ENCODE results near the gene COX10. TPM values are rescaled to one million over a fixed set of nuclear protein-coding genes. Genes with fewer than 3 reads are reported as not detected.

COX10 gene
- total and polyA plus RNA-seq, 8 donors, result 7.6 to 40.4 (median 17.0) TPM

- H3K36me3 ChIP-seq, result peaks cover 0 to 23% (median 11%) of the 10 kb centered on the region in 4 donors
- intact Hi-C loops (cut with DNase I; ENCODE audit: low total_unique reads), result no loop called here
- WGBS, 5 donors, result 52 to 70% (median 64%) methylated on average over 3 of the region's 3 CpGs
- no peaks in the 10 kb centered on the region for H3K27me3 ChIP-seq
- no peak for DNase-seq
- no peak for TF ChIP-seq POLR2A (IDR thresholded peaks at IDR 0.05)
- TF ChIP-seq, protein P1, sequence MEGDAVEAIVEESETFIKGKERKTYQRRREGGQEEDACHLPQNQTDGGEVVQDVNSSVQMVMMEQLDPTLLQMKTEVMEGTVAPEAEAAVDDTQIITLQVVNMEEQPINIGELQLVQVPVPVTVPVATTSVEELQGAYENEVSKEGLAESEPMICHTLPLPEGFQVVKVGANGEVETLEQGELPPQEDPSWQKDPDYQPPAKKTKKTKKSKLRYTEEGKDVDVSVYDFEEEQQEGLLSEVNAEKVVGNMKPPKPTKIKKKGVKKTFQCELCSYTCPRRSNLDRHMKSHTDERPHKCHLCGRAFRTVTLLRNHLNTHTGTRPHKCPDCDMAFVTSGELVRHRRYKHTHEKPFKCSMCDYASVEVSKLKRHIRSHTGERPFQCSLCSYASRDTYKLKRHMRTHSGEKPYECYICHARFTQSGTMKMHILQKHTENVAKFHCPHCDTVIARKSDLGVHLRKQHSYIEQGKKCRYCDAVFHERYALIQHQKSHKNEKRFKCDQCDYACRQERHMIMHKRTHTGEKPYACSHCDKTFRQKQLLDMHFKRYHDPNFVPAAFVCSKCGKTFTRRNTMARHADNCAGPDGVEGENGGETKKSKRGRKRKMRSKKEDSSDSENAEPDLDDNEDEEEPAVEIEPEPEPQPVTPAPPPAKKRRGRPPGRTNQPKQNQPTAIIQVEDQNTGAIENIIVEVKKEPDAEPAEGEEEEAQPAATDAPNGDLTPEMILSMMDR (IDR thresholded peaks at IDR 0.05), result no peak
- TF ChIP-seq POLR2AphosphoS5 (IDR thresholded peaks at IDR 0.05), result no peak
- TF ChIP-seq EP300 (IDR thresholded peaks at IDR 0.05), result no peak
- H3K9me3 ChIP-seq, result no peaks in the 10 kb centered on the region
- H3K27ac ChIP-seq, result no peak overlapping the region
- peaks cover 0 to 4% (median 0%) of the 10 kb centered on the region in 4 donors for H3K4me1 ChIP-seq
- no peak overlapping the region for H3K4me3 ChIP-seq
These were observed 32.7 kb downstream of the COX10 start for GRCh38 chr17:14101976-14102375.

- peaks cover 0 to 23% (median 11%) of the 10 kb centered on the region in 4 donors for H3K36me3 ChIP-seq
- peaks cover 0 to 17% (median 0%) of the 10 kb centered on the region in 4 donors for H3K4me1 ChIP-seq
- no peak overlapping the region for H3K4me3 ChIP-seq
- H3K27me3 ChIP-seq, result no peaks in the 10 kb centered on the region
- DNase-seq, result no peak
- no peaks in the 10 kb centered on the region for H3K9me3 ChIP-seq
- intact Hi-C loops (cut with DNase I; ENCODE audit: low total_unique reads), result no loop called here
- TF ChIP-seq, protein P1 (IDR thresholded peaks at IDR 0.05), result no peak
- TF ChIP-seq EP300 (IDR thresholded peaks at IDR 0.05) (no peak), POLR2A (IDR thresholded peaks at IDR 0.05) (no peak), POLR2AphosphoS5 (IDR thresholded peaks at IDR 0.05) (no peak)
- WGBS, 5 donors, result 89 to 96% (median 93%) methylated on average over 8 of the region's 8 CpGs
- no peak overlapping the region for H3K27ac ChIP-seq
These were observed 34.5 kb downstream of the COX10 start for GRCh38 chr17:14103836-14104235.

DNA sequence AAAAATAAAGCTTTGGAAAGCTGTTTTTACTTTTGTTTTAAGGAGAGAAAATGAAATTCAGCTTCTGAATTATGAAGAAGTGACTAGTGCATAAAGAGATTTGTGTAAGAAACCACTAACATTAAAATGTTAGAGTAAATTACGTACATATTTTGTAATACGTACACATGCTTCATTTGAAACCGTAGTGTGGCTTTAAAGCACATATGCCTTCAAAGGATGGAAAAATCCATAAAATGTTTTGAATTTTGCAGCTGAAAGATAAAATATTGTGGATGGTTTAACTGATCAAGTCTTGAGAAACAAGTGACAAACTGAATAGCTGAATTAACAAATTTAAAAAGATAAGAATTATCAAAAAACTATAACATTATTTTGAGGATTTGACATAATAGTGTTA is 35.4 kb downstream of the COX10 start:
- Histone ChIP-seq H3K4me3 (no peak overlapping the region), H3K27ac (no peak overlapping the region), H3K27me3 (no peaks in the 10 kb centered on the region), H3K36me3 (peaks cover 0 to 23% (median 11%) of the 10 kb centered on the region in 4 donors), H3K4me1 (peaks cover 0 to 17% (median 0%) of the 10 kb centered on the region in 4 donors), H3K9me3 (no peaks in the 10 kb centered on the region)
- TF ChIP-seq, protein P1 (IDR thresholded peaks at IDR 0.05), result no peak
- TF ChIP-seq EP300 (IDR thresholded peaks at IDR 0.05) (no peak), POLR2A (IDR thresholded peaks at IDR 0.05) (no peak), POLR2AphosphoS5 (IDR thresholded peaks at IDR 0.05) (no peak)
- intact Hi-C loops (cut with DNase I; ENCODE audit: low total_unique reads), result no loop called here
- no peak for DNase-seq
- 57 to 64% (median 62%) methylated on average over 3 of the region's 3 CpGs for WGBS, 5 donors

DNA sequence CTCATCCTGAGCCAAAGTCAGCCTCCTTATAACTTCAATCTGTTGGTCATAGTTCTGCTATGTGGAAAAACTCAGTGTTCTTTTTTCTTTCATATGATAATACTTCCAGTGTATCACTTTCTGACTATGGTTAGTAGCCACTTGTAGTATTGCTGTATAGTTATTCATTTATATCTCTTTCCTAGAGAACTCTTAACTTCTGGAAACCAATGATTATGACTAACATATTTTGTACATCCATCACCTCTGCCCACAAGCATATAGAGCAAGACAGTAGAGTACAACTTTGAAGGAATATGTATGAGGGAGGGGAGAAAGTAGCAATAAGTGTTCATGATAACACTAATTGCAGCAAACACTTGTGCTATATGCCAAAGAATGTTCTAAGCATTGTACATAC is 38.6 kb downstream of the COX10 start:
- Histone ChIP-seq H3K36me3 (peaks cover 0 to 12% (median 6%) of the 10 kb centered on the region in 4 donors), H3K27me3 (no peaks in the 10 kb centered on the region), H3K4me3 (no peak overlapping the region), H3K4me1 (peaks cover 0 to 17% (median 3%) of the 10 kb centered on the region in 4 donors), H3K27ac (no peak overlapping the region), H3K9me3 (no peaks in the 10 kb centered on the region)
- TF ChIP-seq POLR2AphosphoS5 (IDR thresholded peaks at IDR 0.05), result no peak
- TF ChIP-seq EP300 (IDR thresholded peaks at IDR 0.05), result no peak
- no peak for TF ChIP-seq POLR2A (IDR thresholded peaks at IDR 0.05)
- TF ChIP-seq, protein P1 (IDR thresholded peaks at IDR 0.05), result no peak
- DNase-seq, result no peak
- intact Hi-C loops (cut with DNase I; ENCODE audit: low total_unique reads), result no loop called here
